Neuronal stem cell (in vitro differentiated cells): ENCODE data around the gene IQSEC2.

Experiments
- DNase-seq: peaks from one replicate; pipeline ENCODE4 v3.0.0-alpha.2; 2013; ENCODE audit warnings: low spot score
- H2AFZ ChIP-seq: one replicate; pipeline ENCODE4 v1.6.1; 2013; ENCODE audit warnings: mild to moderate bottlenecking, low read length, inconsistent platforms
- H2AK5ac ChIP-seq: 2 replicates; pipeline ENCODE4 v1.6.1; 2013; ENCODE audit warnings: low read depth, mild to moderate bottlenecking, inconsistent platforms, low read length, moderate library complexity, mixed read lengths
- H2BK120ac ChIP-seq: 2 replicates; pipeline ENCODE4 v1.6.1; 2013; ENCODE audit warnings: low read depth, mild to moderate bottlenecking, inconsistent platforms, low read length, moderate library complexity, mixed read lengths
- H2BK12ac ChIP-seq: one replicate; pipeline ENCODE4 v1.6.1; 2013; ENCODE audit warnings: low read length, inconsistent platforms
- H2BK15ac ChIP-seq: 2 replicates; pipeline ENCODE4 v1.6.1; 2013; ENCODE audit warnings: mild to moderate bottlenecking, low read length, inconsistent platforms, mixed read lengths
- H2BK5ac ChIP-seq: one replicate; pipeline ENCODE4 v1.6.1; 2013; ENCODE audit warnings: inconsistent platforms, mild to moderate bottlenecking, low read length, moderate library complexity
- H3K14ac ChIP-seq: one replicate; pipeline ENCODE4 v1.6.1; 2013; ENCODE audit warnings: low read length, inconsistent platforms
- H3K18ac ChIP-seq: 2 replicates; pipeline ENCODE4 v1.6.1; 2013; ENCODE audit warnings: low read length, inconsistent platforms
- H3K23ac ChIP-seq: 2 replicates; pipeline ENCODE4 v1.6.1; 2013; ENCODE audit warnings: low read depth, mild to moderate bottlenecking, mixed read lengths, low read length, inconsistent platforms; ENCODE audit not compliant: poor library complexity
- H3K27ac ChIP-seq: replicated peaks from 3 replicates; pipeline ENCODE4 v1.5.1; 2013; ENCODE audit warnings: low read length, inconsistent platforms
- H3K27me3 ChIP-seq, 3 experiments: 2 replicates each; pipeline ENCODE4 v1.6.1; 2013; ENCODE audit warnings: low read length in 3 of 3, mild to moderate bottlenecking in 2 of 3, inconsistent platforms in 1 of 3, low read depth in 1 of 3, mixed read lengths in 1 of 3, moderate library complexity in 1 of 3; ENCODE audit not compliant: control insufficient read depth in 3 of 3, insufficient read depth in 3 of 3
- H3K36me3 ChIP-seq, 2 donors: replicated peaks in 1 of 2; 2 replicates each; pipeline ENCODE4 v1.6.1; 2013; ENCODE audit warnings: low read length in 2 of 2; ENCODE audit not compliant: control insufficient read depth in 2 of 2, insufficient read depth in 2 of 2
- H3K4ac ChIP-seq: 2 replicates; pipeline ENCODE4 v1.6.1; 2013; ENCODE audit warnings: inconsistent platforms, mild to moderate bottlenecking, low read length, moderate library complexity
- H3K4me1 ChIP-seq, 2 donors: 1 replicate in 1 of 2; 2 replicates in 1 of 2; pipeline ENCODE4 v1.6.1; 2013; ENCODE audit warnings: low read length in 2 of 2, low read depth in 1 of 2; ENCODE audit not compliant: control insufficient read depth in 2 of 2, insufficient read depth in 1 of 2
- H3K4me2 ChIP-seq: one replicate; pipeline ENCODE4 v1.6.1; 2013; ENCODE audit warnings: mild to moderate bottlenecking, low read length, inconsistent platforms; ENCODE audit not compliant: insufficient read depth, poor library complexity, severe bottlenecking
- H3K4me3 ChIP-seq, 2 donors: 2 replicates each; pipeline ENCODE4 v1.5.1; 2013; ENCODE audit warnings: low read length in 2 of 2, mild to moderate bottlenecking in 2 of 2, inconsistent platforms in 1 of 2, moderate library complexity in 1 of 2
- H3K79me1 ChIP-seq: one replicate; pipeline ENCODE4 v1.6.1; 2013; ENCODE audit warnings: low read depth, mild to moderate bottlenecking, inconsistent platforms, low read length, moderate library complexity
- H3K9ac ChIP-seq: one replicate; pipeline ENCODE4 v1.6.1; 2013; ENCODE audit warnings: mild to moderate bottlenecking, low read depth, low read length, inconsistent platforms; ENCODE audit not compliant: poor library complexity
- H3K9me3 ChIP-seq, 2 donors: replicated peaks in 1 of 2; 2 replicates each; pipeline versions ENCODE3 to v1.6.1; 2013; ENCODE audit warnings: low read length in 2 of 2, mild to moderate bottlenecking in 2 of 2, inconsistent platforms in 1 of 2, low read depth in 1 of 2, mixed read lengths in 1 of 2, moderate library complexity in 1 of 2; ENCODE audit not compliant: control insufficient read depth in 2 of 2, insufficient read depth in 1 of 2
- H4K8ac ChIP-seq: one replicate; pipeline ENCODE4 v1.6.1; 2013; ENCODE audit warnings: low read depth, mild to moderate bottlenecking, inconsistent platforms, low read length, moderate library complexity
- H4K91ac ChIP-seq: one replicate; pipeline ENCODE4 v1.6.1; 2013; ENCODE audit warnings: low read length, low read depth, mild to moderate bottlenecking, inconsistent platforms; ENCODE audit not compliant: poor library complexity
- WGBS, 2 donors: extraction: QIAGEN DNeasy Blood & Tissue Kit; methylation state at CpG; one replicate each; pipeline ENCODE4 v1.1.7; 2013; ENCODE audit warnings: missing lambda C conversion rate in 2 of 2, mixed read lengths in 1 of 2; ENCODE audit not compliant: insufficient read length in 2 of 2, insufficient replicate concordance in 1 of 2; ENCODE audit errors: extremely low coverage in 2 of 2; 5-methylcytosine and 5-hydroxymethylcytosine counted together

Gene IQSEC2

DNA sequence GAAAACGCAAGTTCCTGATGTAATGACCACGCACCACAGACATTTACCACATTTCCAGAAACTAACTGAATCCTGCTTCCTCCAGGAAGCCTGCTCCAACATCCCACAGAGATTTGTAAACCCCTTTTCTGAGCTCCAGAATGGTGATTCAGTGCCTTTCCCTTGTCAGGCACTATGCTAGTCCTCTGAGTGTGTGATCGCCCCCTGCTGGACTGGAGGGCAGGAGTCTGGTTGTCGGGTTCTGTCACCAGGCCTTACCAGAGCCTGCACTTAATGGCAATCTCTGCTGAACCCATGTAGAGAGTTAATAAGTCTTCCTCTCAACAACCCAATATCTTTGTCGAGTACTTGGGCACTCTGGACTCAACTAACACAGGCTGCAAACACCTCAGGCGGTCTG is 41.9 kb downstream of the IQSEC2 start:
- no peak overlapping the region for H3K4me2 ChIP-seq
- DNase-seq: no peak
- H3K4ac ChIP-seq: no peak overlapping the region
- no peak overlapping the region for H3K18ac ChIP-seq
- H2AK5ac ChIP-seq: no peak overlapping the region
- no peak overlapping the region for H2BK12ac ChIP-seq
- no peaks in the 10 kb centered on the region for H3K4me1 ChIP-seq
- WGBS, 2 donors: no CpG with 5 or more reads among the region's 6 CpGs
- no peak overlapping the region for H3K14ac ChIP-seq
- no peak overlapping the region for H2AFZ ChIP-seq
- no peaks in the 10 kb centered on the region for H3K79me1 ChIP-seq
- H3K36me3 ChIP-seq: no peaks in the 10 kb centered on the region
- H4K8ac ChIP-seq: no peak overlapping the region
- H3K27me3 ChIP-seq: no peaks in the 10 kb centered on the region
- no peak overlapping the region for H2BK15ac ChIP-seq
- H3K9me3 ChIP-seq: no peaks in the 10 kb centered on the region
- no peak overlapping the region for H2BK120ac ChIP-seq
- no peak overlapping the region for H4K91ac ChIP-seq
- no peak overlapping the region for H3K4me3 ChIP-seq
- no peak overlapping the region for H3K9ac ChIP-seq
- no peak overlapping the region for H3K27ac ChIP-seq
- H3K23ac ChIP-seq: no peak overlapping the region
- H2BK5ac ChIP-seq: no peak overlapping the region

DNA sequence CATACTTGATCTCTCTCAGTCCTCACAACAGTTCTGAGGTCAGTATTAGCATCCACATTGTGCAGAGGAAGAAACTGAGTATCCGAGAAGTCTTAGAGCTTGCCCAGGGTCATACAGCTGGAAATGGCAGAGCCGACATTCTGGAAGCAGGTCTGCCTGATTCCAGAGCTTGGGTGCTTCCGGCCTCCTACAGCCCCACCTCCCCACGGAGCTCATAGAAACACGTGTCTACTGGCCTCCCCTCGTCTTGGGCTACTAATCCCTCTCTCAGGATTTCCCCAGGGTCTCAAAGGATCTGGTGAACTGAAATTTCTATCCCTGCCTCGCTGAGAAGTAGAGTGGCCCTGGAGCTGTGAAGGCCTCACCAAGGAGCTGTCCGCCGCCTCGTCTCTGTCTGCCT is 44.3 kb downstream of the IQSEC2 start:
- Histone ChIP-seq H3K18ac (no peak overlapping the region), H3K14ac (no peak overlapping the region), H2BK15ac (no peak overlapping the region), H3K4ac (no peak overlapping the region), H3K4me2 (no peak overlapping the region), H4K91ac (no peak overlapping the region), H3K79me1 (no peaks in the 10 kb centered on the region), H3K9ac (no peak overlapping the region), H3K9me3 (no peaks in the 10 kb centered on the region), H2AK5ac (no peak overlapping the region), H3K27me3 (no peaks in the 10 kb centered on the region), H2BK12ac (no peak overlapping the region), H3K4me3 (no peak overlapping the region), H2BK5ac (no peak overlapping the region), H3K4me1 (no peaks in the 10 kb centered on the region), H3K27ac (no peak overlapping the region), H3K23ac (no peak overlapping the region), H2BK120ac (no peak overlapping the region), H2AFZ (no peak overlapping the region), H3K36me3 (no peaks in the 10 kb centered on the region), H4K8ac (no peak overlapping the region)
- DNase-seq: no peak
- no CpG with 5 or more reads among the region's 10 CpGs for WGBS, 2 donors

- no CpG with 5 or more reads among the region's 20 CpGs for WGBS, 2 donors
- Histone ChIP-seq H2BK15ac (no peak overlapping the region), H3K4me3 (no peak overlapping the region), H3K14ac (no peak overlapping the region), H2AFZ (no peak overlapping the region), H3K4ac (no peak overlapping the region), H4K91ac (no peak overlapping the region), H3K27me3 (no peaks in the 10 kb centered on the region), H3K79me1 (no peaks in the 10 kb centered on the region), H3K27ac (no peak overlapping the region), H3K9ac (no peak overlapping the region), H4K8ac (no peak overlapping the region), H3K4me1 (no peaks in the 10 kb centered on the region), H2BK5ac (no peak overlapping the region), H2BK120ac (no peak overlapping the region), H3K36me3 (no peaks in the 10 kb centered on the region), H3K9me3 (no peaks in the 10 kb centered on the region), H2AK5ac (no peak overlapping the region), H3K18ac (no peak overlapping the region), H2BK12ac (no peak overlapping the region), H3K23ac (no peak overlapping the region), H3K4me2 (no peak overlapping the region)
- no peak for DNase-seq
Measured at GRCh38 chrX:53236025-53236679, 45.2 kb downstream of the IQSEC2 start.

DNA sequence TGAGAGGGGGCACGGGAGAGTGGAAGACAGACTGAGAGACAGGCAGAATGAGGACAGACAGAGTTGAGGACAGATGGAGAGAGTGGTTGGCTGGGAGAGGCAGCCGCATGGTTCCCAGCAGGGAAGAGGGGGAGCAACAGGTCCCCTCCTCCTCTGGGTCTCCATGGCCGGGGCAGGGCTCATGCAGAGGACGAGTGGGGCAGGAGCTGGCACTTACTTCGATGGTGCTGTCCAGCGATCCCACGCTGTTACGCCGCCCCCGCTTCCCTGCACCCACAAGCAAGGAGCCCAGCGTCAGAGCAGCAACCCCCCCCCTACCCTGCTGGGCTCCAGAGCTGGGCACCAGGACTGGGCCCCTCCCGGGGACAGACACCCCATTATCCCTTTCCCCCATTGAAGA is 45.8 kb downstream of the IQSEC2 start:
- Histone ChIP-seq H3K27ac (no peak overlapping the region), H4K8ac (no peak overlapping the region), H3K23ac (no peak overlapping the region), H2BK5ac (no peak overlapping the region), H2BK120ac (no peak overlapping the region), H3K4ac (no peak overlapping the region), H2AFZ (no peak overlapping the region), H4K91ac (no peak overlapping the region), H3K14ac (no peak overlapping the region), H3K36me3 (no peaks in the 10 kb centered on the region), H3K18ac (no peak overlapping the region), H3K4me2 (no peak overlapping the region), H3K9ac (no peak overlapping the region), H3K79me1 (no peaks in the 10 kb centered on the region), H3K27me3 (no peaks in the 10 kb centered on the region), H3K9me3 (no peaks in the 10 kb centered on the region), H3K4me3 (no peak overlapping the region), H2BK12ac (no peak overlapping the region), H2AK5ac (no peak overlapping the region), H3K4me1 (no peaks in the 10 kb centered on the region), H2BK15ac (no peak overlapping the region)
- no CpG with 5 or more reads among the region's 12 CpGs for WGBS, 2 donors
- no peak for DNase-seq
